ENCODE results near the gene NXPH2.
"Not testable (repeated sequence)": the region's sequence is repeated elsewhere in the genome, so short reads cannot be mapped to it uniquely, and the experiment has no call there.

NXPH2 gene

DNA sequence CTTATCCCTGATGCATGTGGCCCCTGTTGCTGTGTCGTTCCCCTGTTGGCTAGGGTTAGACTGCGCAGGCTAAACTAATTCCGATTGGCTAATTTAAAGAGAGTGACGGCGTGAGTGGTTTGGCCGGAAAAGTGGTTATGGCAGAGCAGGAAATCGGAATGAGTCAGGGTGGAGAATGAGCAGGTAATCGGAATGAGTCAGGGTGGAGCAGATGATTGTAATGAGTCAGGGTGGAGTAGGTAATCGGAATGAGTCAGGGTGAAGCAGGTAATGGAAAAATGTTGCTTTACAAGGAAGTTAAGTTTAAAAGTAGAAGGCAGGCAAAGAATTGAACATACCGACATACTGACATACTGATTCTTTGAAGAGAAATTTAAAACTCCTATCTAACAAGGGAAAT is 135.4 kb downstream of the NXPH2 start:
- ATAC-seq, H3K27ac Mint-ChIP-seq, H3K9me3 Mint-ChIP-seq: not testable (repeated sequence)

DNA sequence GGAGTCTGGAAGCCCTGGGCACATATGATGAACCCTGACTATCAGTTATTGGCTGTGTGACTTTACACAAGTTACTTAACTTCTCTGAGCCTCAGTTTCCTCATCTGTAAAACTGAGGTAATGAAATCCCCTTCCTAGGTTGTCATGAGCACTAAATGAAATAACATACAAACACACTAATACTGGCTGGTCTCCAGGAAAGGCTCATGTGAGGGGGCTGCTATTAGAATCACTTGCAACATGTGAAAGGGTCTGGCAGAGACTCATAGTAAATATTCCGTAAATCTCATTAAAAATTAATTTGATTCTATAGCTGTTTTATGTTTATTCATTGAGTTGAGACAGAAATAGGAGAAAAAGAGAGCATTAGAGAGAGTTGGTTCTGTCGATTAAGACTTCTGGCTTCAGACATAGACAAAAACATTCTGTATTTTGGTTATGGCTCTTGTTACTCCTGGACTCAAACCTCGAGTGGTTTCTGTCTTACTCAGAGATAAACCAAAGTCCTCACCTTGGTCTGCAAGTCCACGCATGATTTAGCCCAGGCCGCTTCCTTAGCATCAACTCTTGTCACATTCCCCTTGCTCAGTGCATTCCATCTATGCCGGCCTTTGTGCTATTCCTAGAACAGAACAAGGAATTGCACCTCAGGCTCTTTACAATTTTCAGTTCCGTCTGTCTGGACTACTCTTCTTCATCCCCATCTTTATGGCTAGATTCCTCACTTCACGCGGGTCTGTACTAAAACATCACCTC is 139.1 kb downstream of the NXPH2 start:
- no peak for DNase-seq
- Mint-ChIP-seq H3K4me3 (no peak overlapping the region), H3K4me1 (no peaks in the 10 kb centered on the region), H3K27ac (no peak overlapping the region), H3K27me3 (no peaks in the 10 kb centered on the region), H3K9me3 (no peaks in the 10 kb centered on the region)
- no peak for ATAC-seq

More for the DNA sequence above, 135.4 kb downstream of the NXPH2 start:
- not testable (repeated sequence) for DNase-seq, H3K4me1 Mint-ChIP-seq, H3K27me3 Mint-ChIP-seq, H3K4me3 Mint-ChIP-seq

- no peaks in the 10 kb centered on the region for H3K27me3 Mint-ChIP-seq
- H3K4me1 Mint-ChIP-seq, result no peaks in the 10 kb centered on the region
- DNase-seq (no peak), ATAC-seq (no peak)
- no peak overlapping the region for H3K4me3 Mint-ChIP-seq
- peaks cover 0 to 4% of the 10 kb centered on the region in 2 donors for H3K9me3 Mint-ChIP-seq
- H3K27ac Mint-ChIP-seq, result no peak overlapping the region
Measured at GRCh38 chr2:138637686-138638085, 142.5 kb downstream of the NXPH2 start.

- ATAC-seq, result no peak
- no peak for DNase-seq
- Mint-ChIP-seq H3K27me3 (no peaks in the 10 kb centered on the region), H3K9me3 (peaks cover 0 to 6% of the 10 kb centered on the region in 2 donors), H3K4me1 (no peaks in the 10 kb centered on the region), H3K4me3 (no peak overlapping the region), H3K27ac (no peak overlapping the region)
Measured at GRCh38 chr2:138637061-138637460, 143.1 kb downstream of the NXPH2 start.

DNA sequence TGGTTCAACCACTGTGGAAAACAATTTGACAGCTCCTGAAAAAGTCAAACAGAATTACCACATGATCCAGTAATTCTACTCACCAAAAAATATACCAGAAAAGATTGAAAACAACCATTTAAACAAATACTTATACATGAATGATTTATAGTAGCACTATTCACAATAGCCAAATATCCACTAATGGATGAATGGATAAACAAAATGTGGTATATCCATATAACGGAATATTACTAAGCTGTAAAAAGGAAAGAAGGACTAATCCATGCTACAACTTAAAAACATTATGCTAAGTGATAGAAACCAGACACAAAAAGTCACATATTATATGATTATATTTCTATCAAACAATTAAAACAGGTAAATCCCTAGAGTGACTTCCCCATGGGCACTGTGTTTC is 147.1 kb downstream of the NXPH2 start:
- Mint-ChIP-seq H3K4me1 (no peaks in the 10 kb centered on the region), H3K9me3 (peaks cover 0 to 6% of the 10 kb centered on the region in 2 donors), H3K27ac (no peak overlapping the region), H3K4me3 (no peak overlapping the region), H3K27me3 (no peaks in the 10 kb centered on the region)
- no peak for DNase-seq
- ATAC-seq, result no peak

DNA sequence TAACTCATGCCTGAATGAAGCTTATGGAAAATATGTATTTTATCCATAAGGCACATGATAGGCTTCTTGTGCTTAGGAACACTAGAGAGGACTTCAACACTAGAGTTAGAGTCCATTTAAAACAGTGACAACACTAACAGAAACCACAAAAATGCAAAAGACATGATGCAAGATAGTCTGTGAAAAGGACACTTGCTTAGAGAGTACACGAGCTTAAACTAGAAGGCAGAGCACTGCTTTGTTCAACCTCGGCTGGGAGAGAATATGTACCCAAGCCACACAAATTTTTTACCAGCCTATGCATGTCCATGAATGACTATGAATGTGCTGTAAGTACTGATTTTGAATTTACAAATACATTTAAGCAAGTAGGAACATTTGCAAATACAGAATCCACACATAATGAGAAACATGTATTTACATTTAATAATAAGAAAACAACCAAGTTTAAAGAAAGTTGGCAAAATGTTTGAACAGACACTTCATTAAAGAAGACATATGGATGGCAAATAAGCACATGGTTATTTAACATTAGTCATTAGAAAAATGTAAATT is 148.0 kb downstream of the NXPH2 start:
- Mint-ChIP-seq H3K27me3 (peaks cover 7% of the 10 kb centered on the region), H3K9me3 (peaks cover 0 to 6% of the 10 kb centered on the region in 2 donors)
- DNase-seq, result no peak

DNA sequence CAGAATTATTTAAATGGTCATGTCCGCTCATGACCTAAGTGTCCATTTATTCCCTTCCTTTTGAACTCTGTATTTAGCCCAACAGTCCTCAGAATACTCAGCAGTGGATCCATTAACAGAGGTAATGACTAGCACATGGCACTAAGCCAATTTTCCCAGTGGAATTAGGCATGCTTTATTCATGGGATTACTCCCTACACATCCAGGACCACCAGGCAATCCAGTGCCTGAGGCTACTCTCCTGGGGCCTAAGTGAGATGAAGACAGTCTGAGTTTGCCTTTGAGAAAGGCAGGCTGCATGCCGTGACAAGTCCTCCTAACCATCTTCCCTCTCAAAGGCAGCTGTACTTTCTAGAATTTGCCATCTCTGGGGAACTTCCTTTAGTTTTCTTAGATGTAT is 150.0 kb downstream of the NXPH2 start:
- no peak overlapping the region for H3K27ac Mint-ChIP-seq
- DNase-seq (no peak), ATAC-seq (no peak)
- peaks cover 0 to 6% of the 10 kb centered on the region in 2 donors for H3K9me3 Mint-ChIP-seq
- no peak overlapping the region for H3K4me3 Mint-ChIP-seq
- H3K4me1 Mint-ChIP-seq, result no peaks in the 10 kb centered on the region
- peaks cover 17% of the 10 kb centered on the region for H3K27me3 Mint-ChIP-seq

More for the DNA sequence above, 148.0 kb downstream of the NXPH2 start:
- ATAC-seq, result no peak
- no peak overlapping the region for H3K4me3 Mint-ChIP-seq
- no peak overlapping the region for H3K27ac Mint-ChIP-seq
- H3K4me1 Mint-ChIP-seq, result no peaks in the 10 kb centered on the region

- Mint-ChIP-seq H3K4me1 (no peaks in the 10 kb centered on the region), H3K9me3 (no peaks in the 10 kb centered on the region), H3K4me3 (no peak overlapping the region), H3K27me3 (peaks cover 17% of the 10 kb centered on the region), H3K27ac (no peak overlapping the region)
- DNase-seq (no peak), ATAC-seq (no peak)
Measured at GRCh38 chr2:138626148-138626547, 154.0 kb downstream of the NXPH2 start.

- Mint-ChIP-seq H3K27me3 (peaks cover 30% of the 10 kb centered on the region), H3K4me3 (no peak overlapping the region), H3K9me3 (no peaks in the 10 kb centered on the region), H3K27ac (no peak overlapping the region), H3K4me1 (no peaks in the 10 kb centered on the region)
- ATAC-seq, result no peak
- DNase-seq, result no peak
Measured at GRCh38 chr2:138622613-138623012, 157.6 kb downstream of the NXPH2 start.

DNA sequence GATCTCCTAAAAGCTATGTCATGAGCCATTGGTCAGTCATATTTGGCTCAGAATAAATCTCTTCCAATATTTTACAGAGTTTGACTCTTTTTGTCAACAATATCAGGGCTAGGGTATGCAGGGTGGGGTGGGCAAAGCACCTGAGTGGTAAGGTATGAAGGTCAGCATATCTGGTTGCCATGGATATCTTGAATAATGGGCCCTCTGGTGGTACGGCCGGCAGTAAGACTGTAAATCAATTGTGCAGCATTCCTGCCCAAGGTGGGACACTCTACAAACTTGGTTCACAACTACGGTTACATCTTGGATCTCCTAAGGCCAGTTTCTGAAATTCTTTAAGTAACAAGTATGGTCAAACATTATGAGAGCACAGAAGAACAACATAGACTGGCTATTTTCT is 159.1 kb downstream of the NXPH2 start:
- Mint-ChIP-seq H3K4me3 (no peak overlapping the region), H3K27ac (no peak overlapping the region), H3K9me3 (no peaks in the 10 kb centered on the region), H3K27me3 (peaks cover 28% of the 10 kb centered on the region), H3K4me1 (no peaks in the 10 kb centered on the region)
- DNase-seq, result no peak
- ATAC-seq, result no peak

DNA sequence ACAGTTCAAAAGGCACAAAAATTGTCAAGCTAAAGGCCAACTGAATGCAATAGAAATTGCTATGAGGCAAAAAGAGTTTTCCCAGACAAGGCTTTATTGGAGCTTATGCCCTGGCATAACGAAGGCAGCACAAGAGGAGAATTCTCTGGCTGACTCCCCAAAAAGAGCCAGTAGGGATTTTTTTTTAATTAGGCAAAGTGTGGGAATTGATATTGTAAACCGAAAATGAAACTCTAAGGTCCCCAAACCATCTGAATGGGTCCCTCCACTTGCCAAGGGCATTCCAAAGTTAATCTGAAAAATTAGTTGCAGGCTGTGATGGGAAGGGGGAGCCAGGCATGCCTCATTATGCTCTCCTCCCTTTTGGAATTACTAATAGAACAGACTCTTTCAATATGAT is 159.8 kb downstream of the NXPH2 start:
- peaks cover 27% of the 10 kb centered on the region for H3K27me3 Mint-ChIP-seq
- H3K9me3 Mint-ChIP-seq, result no peaks in the 10 kb centered on the region
- no peak overlapping the region for H3K27ac Mint-ChIP-seq
- no peak for DNase-seq
- H3K4me1 Mint-ChIP-seq, result no peaks in the 10 kb centered on the region
- no peak for ATAC-seq
- no peak overlapping the region for H3K4me3 Mint-ChIP-seq

Measured in stimulated activated naive CD8-positive, alpha-beta T cell treated with anti-CD3 and anti-CD28 coated beads, Interleukin-15, amount 100 ng/mL, for 72 hours (primary cell).